GM23338 (cell line): ENCODE results near the gene SLC1A6. TPM values are rescaled to one million over a fixed set of nuclear protein-coding genes. Genes with fewer than 3 reads are reported as not detected.
A peak's percentile ranks its signal among the peaks of the same experiment; 100 is the strongest.

ENCODE experiments used
- ATAC-seq: fragments of 200-7000 bp; cut with Tn5 transposase; 3 replicates; pipeline ENCODE4 v1.9.1; 2020
- DNase-seq: peaks from one replicate; pipeline ENCODE4 v3.0.0-alpha.2; 2015; ENCODE audit warnings: low spot score
- H2AFZ ChIP-seq: fragments of 200-600 bp; sonication (generic); 2 replicates; pipeline ENCODE4 v1.8.0; 2016; ENCODE audit warnings: antibody characterized with exemption, mild to moderate bottlenecking, moderate library complexity
- H3F3A ChIP-seq: fragments of 200-600 bp; sonication (generic); replicated peaks from 2 replicates; pipeline ENCODE4 v1.8.0; 2017; ENCODE audit warnings: antibody characterized with exemption, mixed run types, low read depth
- H3K27ac ChIP-seq: fragments of 200-600 bp; sonication (generic); 2 replicates; pipeline ENCODE4 v1.6.1; 2016; ENCODE audit warnings: low read depth
- H3K27me3 ChIP-seq: fragments of 200-600 bp; sonication (generic); 2 replicates; pipeline ENCODE4 v1.8.0; 2016; ENCODE audit warnings: mild to moderate bottlenecking, mixed run types, moderate library complexity; ENCODE audit not compliant: insufficient read depth
- H3K36me3 ChIP-seq: fragments of 200-600 bp; sonication (generic); 2 replicates; pipeline ENCODE4 v1.8.0; 2016; ENCODE audit warnings: mild to moderate bottlenecking; ENCODE audit not compliant: insufficient read depth
- H3K4me1 ChIP-seq: fragments of 200-600 bp; sonication (generic); 2 replicates; pipeline ENCODE4 v1.8.0; 2016; ENCODE audit warnings: mild to moderate bottlenecking, moderate library complexity; ENCODE audit not compliant: insufficient read depth
- H3K4me2 ChIP-seq: fragments of 200-600 bp; sonication (generic); 2 replicates; pipeline ENCODE4 v1.7.1; 2017; ENCODE audit warnings: mixed run types
- H3K4me3 ChIP-seq: fragments of 200-600 bp; sonication (generic); 2 replicates; pipeline ENCODE4 v1.6.1; 2016; ENCODE audit warnings: mixed run types
- H3K79me2 ChIP-seq: fragments of 200-600 bp; sonication (generic); replicated peaks from 2 replicates; pipeline ENCODE4 v1.8.0; 2017; ENCODE audit warnings: mild to moderate bottlenecking; ENCODE audit not compliant: insufficient read depth
- H3K9me2 ChIP-seq: fragments of 200-600 bp; sonication (generic); 2 replicates; pipeline ENCODE4 v1.8.0; 2017; ENCODE audit not compliant: insufficient read depth
- H4K20me1 ChIP-seq: fragments of 200-600 bp; sonication (generic); replicated peaks from 2 replicates; pipeline ENCODE4 v1.8.0; 2017; ENCODE audit warnings: mild to moderate bottlenecking; ENCODE audit not compliant: insufficient read depth
- H3K27ac Mint-ChIP-seq: 2 replicates; pipeline ENCODE4 v1.8.0; 2020; ENCODE audit warnings: inconsistent platforms, mild to moderate bottlenecking, moderate library complexity, mixed read lengths
- H3K27me3 Mint-ChIP-seq: 3 replicates; pipeline ENCODE4 v1.8.0; 2022; ENCODE audit warnings: low read depth, mild to moderate bottlenecking, moderate library complexity, mixed read lengths, inconsistent platforms; ENCODE audit not compliant: insufficient read depth, poor library complexity
- H3K36me3 Mint-ChIP-seq: 3 replicates; pipeline ENCODE4 v1.8.0; 2021; ENCODE audit warnings: low read depth, mild to moderate bottlenecking, inconsistent platforms, moderate library complexity, mixed read lengths
- H3K4me1 Mint-ChIP-seq: 3 replicates; pipeline ENCODE4 v1.8.0; 2020; ENCODE audit warnings: mild to moderate bottlenecking, inconsistent platforms, mixed read lengths
- H3K4me3 Mint-ChIP-seq: 3 replicates; pipeline ENCODE4 v1.8.0; 2021; ENCODE audit warnings: moderate library complexity, mild to moderate bottlenecking, inconsistent platforms, mixed read lengths
- H3K9me3 Mint-ChIP-seq: 3 replicates; pipeline ENCODE4 v1.8.0; 2020; ENCODE audit warnings: moderate library complexity, mild to moderate bottlenecking, inconsistent platforms, mixed read lengths
- CREB1 ChIP-seq: fragments of 250-450 bp; sonication (Bioruptor Pico); IDR thresholded peaks from 2 replicates; pipeline ENCODE4 v1.5.0; 2020; ENCODE audit warnings: low read depth, mild to moderate bottlenecking, moderate library complexity
- CTCF ChIP-seq, 2 experiments: fragments of 200-600 bp in 1 of 2; sonication (generic) in 1 of 2; conservative IDR thresholded peaks; 2 replicates each; pipeline versions ENCODE4 v1.5.1 to v1.6.1; 2016 to 2017; ENCODE audit warnings: antibody characterized with exemption in 2 of 2, low read depth in 2 of 2, mild to moderate bottlenecking in 2 of 2, moderate library complexity in 1 of 2
- ETS1 ChIP-seq: IDR thresholded peaks from 2 replicates; pipeline ENCODE4 v1.6.1; 2016; ENCODE audit warnings: antibody characterized with exemption
- EZH2 ChIP-seq: fragments of 200-600 bp; sonication (generic); IDR thresholded peaks from one replicate; pipeline ENCODE4 v1.8.0; 2017; ENCODE audit warnings: antibody characterized with exemption, mild to moderate bottlenecking, low read depth; ENCODE audit not compliant: unreplicated experiment
- EZH2phosphoT487 ChIP-seq: fragments of 200-600 bp; sonication (generic); IDR thresholded peaks from one replicate; pipeline ENCODE4 v1.8.1; 2018; ENCODE audit warnings: antibody characterized with exemption; ENCODE audit not compliant: unreplicated experiment
- JUNB ChIP-seq: IDR thresholded peaks from one replicate; pipeline ENCODE4 v1.6.1; 2016; ENCODE audit warnings: antibody characterized with exemption; ENCODE audit not compliant: unreplicated experiment
- NANOG ChIP-seq: IDR thresholded peaks from 2 replicates; pipeline ENCODE4 v1.6.1; 2016; ENCODE audit warnings: antibody characterized with exemption, borderline replicate concordance
- POLR2AphosphoS5 ChIP-seq: IDR thresholded peaks from 2 replicates; pipeline ENCODE4 v1.6.1; 2016; ENCODE audit warnings: antibody characterized with exemption, low read depth
- STAT1 ChIP-seq: IDR thresholded peaks from one replicate; pipeline ENCODE4 v1.6.1; 2016; ENCODE audit warnings: antibody characterized with exemption; ENCODE audit not compliant: unreplicated experiment
- ZNF114 ChIP-seq: fragments of 250-450 bp; sonication (Bioruptor Pico); IDR thresholded peaks from 2 replicates; pipeline ENCODE4 v1.5.0; 2020; ENCODE audit warnings: mild to moderate bottlenecking, moderate library complexity
- ZNF331 ChIP-seq: fragments of 250-450 bp; sonication (Bioruptor Pico); IDR thresholded peaks from 2 replicates; pipeline ENCODE4 v1.5.0; 2020; ENCODE audit warnings: low read depth, mild to moderate bottlenecking, moderate library complexity
- long read RNA-seq: library from polyadenylated mRNA; unstranded; transcript quantifications from one replicate; pipeline ENCODE4 v2.0.0, GENCODE V29; 2020; ENCODE audit not compliant: unreplicated experiment
- polyA plus RNA-seq: library from polyadenylated mRNA; unstranded; fragments of >200 nt; fragmentation: Nextera tagmentation; extraction: Ambion mirVana; gene quantifications from 2 replicates; pipeline ENCODE4 v1.2.1, GENCODE V29; 2016
- total RNA-seq: library from RNA; depleted of rRNA; stranded (reverse); fragments of >200 nt; shearing (Covaris generic); gene quantifications from 2 replicates; pipeline ENCODE4 v1.2.3, GENCODE V29; 2014; rRNA removed
- TF ChIP-seq, protein P1 (sequence below): IDR thresholded peaks from one replicate; pipeline ENCODE4 v1.6.1; 2018; ENCODE audit warnings: antibody characterized with exemption; ENCODE audit not compliant: unreplicated experiment
- TF ChIP-seq, protein P2 (sequence below): fragments of 250-450 bp; sonication (Bioruptor Pico); IDR thresholded peaks from 2 replicates; pipeline ENCODE4 v1.5.0; 2020; ENCODE audit warnings: mild to moderate bottlenecking, moderate library complexity

Gene SLC1A6
- total RNA-seq (18.5 and 37.3 TPM in 2 replicates), polyA plus RNA-seq (10.1 and 12.6 TPM in 2 replicates)
- long read RNA-seq, partial matches to known transcripts, result 1 of 4 reads
- long read RNA-seq, other reads (novel, unspliced or antisense), result 2 of 4 reads

GRCh38 chr19:14979476-14980255, at the start of gene SLC1A6:
Gene SLC1A6 (minus strand): TSS chr19:14979864. CDS start chr19:14972910, 6,954 bp downstream.
- Histone ChIP-seq H3K79me2 (no peaks in the 10 kb centered on the region), H3K27ac (no peak within 1 kb of the TSS), H3K4me2 (peak within 1 kb of the TSS; percentile 85), H3K27me3 (peaks cover 8% of the 10 kb centered on the region; the same call in 1 of the 2 replicates), H3K9me2 (no peaks in the 10 kb centered on the region), H3K36me3 (no peaks in the 10 kb centered on the region), H4K20me1 (peaks cover 4% of the 10 kb centered on the region; the same call in 1 of the 2 replicates), H2AFZ (peak within 1 kb of the TSS; percentile 97), H3F3A (no peaks in the 10 kb centered on the region), H3K4me3 (peak within 1 kb of the TSS; percentile 80), H3K4me1 (no peaks in the 10 kb centered on the region)
- Mint-ChIP-seq H3K9me3 (no peaks in the 10 kb centered on the region), H3K4me3 (peak within 1 kb of the TSS; percentile 86), H3K27ac (no peak within 1 kb of the TSS), H3K27me3 (peaks cover 15% of the 10 kb centered on the region), H3K36me3 (no peaks in the 10 kb centered on the region), H3K4me1 (peaks cover 14% of the 10 kb centered on the region)
- peak; percentile 83 for DNase-seq
- no peak for TF ChIP-seq EZH2phosphoT487
- no peak for TF ChIP-seq ETS1
- no peak for TF ChIP-seq JUNB
- TF ChIP-seq, protein P1, sequence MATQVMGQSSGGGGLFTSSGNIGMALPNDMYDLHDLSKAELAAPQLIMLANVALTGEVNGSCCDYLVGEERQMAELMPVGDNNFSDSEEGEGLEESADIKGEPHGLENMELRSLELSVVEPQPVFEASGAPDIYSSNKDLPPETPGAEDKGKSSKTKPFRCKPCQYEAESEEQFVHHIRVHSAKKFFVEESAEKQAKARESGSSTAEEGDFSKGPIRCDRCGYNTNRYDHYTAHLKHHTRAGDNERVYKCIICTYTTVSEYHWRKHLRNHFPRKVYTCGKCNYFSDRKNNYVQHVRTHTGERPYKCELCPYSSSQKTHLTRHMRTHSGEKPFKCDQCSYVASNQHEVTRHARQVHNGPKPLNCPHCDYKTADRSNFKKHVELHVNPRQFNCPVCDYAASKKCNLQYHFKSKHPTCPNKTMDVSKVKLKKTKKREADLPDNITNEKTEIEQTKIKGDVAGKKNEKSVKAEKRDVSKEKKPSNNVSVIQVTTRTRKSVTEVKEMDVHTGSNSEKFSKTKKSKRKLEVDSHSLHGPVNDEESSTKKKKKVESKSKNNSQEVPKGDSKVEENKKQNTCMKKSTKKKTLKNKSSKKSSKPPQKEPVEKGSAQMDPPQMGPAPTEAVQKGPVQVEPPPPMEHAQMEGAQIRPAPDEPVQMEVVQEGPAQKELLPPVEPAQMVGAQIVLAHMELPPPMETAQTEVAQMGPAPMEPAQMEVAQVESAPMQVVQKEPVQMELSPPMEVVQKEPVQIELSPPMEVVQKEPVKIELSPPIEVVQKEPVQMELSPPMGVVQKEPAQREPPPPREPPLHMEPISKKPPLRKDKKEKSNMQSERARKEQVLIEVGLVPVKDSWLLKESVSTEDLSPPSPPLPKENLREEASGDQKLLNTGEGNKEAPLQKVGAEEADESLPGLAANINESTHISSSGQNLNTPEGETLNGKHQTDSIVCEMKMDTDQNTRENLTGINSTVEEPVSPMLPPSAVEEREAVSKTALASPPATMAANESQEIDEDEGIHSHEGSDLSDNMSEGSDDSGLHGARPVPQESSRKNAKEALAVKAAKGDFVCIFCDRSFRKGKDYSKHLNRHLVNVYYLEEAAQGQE, result no peak
- no peak for TF ChIP-seq ZNF114 (CRISPR knock-in tag)
- no peak for TF ChIP-seq CTCF (conservative IDR thresholded peaks at IDR 0.05; ENCODE audit: low read depth in 2 of 2)
- no peak for TF ChIP-seq ZNF331 (CRISPR knock-in tag)
- TF ChIP-seq NANOG, result no peak
- TF ChIP-seq STAT1, result no peak
- TF ChIP-seq POLR2AphosphoS5, result no peak
- no peak for TF ChIP-seq CREB1
- no peak for TF ChIP-seq EZH2
- TF ChIP-seq, protein P2, sequence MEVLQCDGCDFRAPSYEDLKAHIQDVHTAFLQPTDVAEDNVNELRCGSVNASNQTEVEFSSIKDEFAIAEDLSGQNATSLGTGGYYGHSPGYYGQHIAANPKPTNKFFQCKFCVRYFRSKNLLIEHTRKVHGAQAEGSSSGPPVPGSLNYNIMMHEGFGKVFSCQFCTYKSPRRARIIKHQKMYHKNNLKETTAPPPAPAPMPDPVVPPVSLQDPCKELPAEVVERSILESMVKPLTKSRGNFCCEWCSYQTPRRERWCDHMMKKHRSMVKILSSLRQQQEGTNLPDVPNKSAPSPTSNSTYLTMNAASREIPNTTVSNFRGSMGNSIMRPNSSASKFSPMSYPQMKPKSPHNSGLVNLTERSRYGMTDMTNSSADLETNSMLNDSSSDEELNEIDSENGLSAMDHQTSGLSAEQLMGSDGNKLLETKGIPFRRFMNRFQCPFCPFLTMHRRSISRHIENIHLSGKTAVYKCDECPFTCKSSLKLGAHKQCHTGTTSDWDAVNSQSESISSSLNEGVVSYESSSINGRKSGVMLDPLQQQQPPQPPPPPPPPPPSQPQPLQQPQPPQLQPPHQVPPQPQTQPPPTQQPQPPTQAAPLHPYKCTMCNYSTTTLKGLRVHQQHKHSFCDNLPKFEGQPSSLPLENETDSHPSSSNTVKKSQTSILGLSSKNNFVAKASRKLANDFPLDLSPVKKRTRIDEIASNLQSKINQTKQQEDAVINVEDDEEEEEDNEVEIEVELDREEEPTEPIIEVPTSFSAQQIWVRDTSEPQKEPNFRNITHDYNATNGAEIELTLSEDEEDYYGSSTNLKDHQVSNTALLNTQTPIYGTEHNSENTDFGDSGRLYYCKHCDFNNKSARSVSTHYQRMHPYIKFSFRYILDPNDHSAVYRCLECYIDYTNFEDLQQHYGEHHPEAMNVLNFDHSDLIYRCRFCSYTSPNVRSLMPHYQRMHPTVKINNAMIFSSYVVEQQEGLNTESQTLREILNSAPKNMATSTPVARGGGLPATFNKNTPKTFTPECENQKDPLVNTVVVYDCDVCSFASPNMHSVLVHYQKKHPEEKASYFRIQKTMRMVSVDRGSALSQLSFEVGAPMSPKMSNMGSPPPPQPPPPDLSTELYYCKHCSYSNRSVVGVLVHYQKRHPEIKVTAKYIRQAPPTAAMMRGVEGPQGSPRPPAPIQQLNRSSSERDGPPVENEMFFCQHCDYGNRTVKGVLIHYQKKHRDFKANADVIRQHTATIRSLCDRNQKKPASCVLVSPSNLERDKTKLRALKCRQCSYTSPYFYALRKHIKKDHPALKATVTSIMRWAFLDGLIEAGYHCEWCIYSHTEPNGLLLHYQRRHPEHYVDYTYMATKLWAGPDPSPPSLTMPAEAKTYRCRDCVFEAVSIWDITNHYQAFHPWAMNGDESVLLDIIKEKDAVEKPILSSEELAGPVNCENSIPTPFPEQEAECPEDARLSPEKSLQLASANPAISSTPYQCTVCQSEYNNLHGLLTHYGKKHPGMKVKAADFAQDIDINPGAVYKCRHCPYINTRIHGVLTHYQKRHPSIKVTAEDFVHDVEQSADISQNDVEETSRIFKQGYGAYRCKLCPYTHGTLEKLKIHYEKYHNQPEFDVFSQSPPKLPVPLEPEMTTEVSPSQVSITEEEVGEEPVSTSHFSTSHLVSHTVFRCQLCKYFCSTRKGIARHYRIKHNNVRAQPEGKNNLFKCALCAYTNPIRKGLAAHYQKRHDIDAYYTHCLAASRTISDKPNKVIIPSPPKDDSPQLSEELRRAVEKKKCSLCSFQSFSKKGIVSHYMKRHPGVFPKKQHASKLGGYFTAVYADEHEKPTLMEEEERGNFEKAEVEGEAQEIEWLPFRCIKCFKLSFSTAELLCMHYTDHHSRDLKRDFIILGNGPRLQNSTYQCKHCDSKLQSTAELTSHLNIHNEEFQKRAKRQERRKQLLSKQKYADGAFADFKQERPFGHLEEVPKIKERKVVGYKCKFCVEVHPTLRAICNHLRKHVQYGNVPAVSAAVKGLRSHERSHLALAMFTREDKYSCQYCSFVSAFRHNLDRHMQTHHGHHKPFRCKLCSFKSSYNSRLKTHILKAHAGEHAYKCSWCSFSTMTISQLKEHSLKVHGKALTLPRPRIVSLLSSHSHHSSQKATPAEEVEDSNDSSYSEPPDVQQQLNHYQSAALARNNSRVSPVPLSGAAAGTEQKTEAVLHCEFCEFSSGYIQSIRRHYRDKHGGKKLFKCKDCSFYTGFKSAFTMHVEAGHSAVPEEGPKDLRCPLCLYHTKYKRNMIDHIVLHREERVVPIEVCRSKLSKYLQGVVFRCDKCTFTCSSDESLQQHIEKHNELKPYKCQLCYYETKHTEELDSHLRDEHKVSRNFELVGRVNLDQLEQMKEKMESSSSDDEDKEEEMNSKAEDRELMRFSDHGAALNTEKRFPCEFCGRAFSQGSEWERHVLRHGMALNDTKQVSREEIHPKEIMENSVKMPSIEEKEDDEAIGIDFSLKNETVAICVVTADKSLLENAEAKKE (CRISPR knock-in tag), result no peak
- ATAC-seq, result peak; percentile 94
